ENCODE measurements around the gene APOL6.

DNA sequence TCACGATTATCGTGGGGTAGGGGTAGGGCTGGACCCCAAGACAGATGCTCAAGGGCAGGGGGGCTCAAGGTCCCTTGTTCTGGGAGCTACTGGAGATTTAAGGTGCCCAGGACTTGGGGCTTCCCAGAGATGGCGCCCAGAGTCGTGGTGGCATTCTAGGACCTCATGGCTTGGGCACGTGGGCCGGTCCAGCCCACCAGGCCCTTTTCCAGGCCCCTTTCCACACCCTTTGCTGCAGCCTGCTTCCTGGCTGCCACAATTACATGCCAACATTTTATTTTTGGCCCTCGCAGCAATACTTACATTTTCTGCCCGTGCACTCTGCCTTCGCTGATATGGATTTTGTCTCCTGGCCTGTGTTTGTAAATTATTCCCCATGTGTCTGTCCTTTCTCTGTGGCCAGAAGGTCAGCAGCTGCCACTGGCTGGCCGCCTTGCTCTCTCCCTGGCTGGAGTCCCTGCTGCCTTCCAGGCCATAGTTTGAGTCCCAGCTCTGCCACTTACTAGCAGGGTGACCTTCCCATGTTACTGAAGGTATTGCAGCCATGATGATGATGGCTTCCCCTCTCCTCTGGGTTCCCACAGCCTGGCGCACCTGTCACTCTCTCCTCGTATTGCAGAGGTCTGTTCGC lies 42.3 kb upstream of the APOL6 start:
- TF ChIP-seq, protein P1, sequence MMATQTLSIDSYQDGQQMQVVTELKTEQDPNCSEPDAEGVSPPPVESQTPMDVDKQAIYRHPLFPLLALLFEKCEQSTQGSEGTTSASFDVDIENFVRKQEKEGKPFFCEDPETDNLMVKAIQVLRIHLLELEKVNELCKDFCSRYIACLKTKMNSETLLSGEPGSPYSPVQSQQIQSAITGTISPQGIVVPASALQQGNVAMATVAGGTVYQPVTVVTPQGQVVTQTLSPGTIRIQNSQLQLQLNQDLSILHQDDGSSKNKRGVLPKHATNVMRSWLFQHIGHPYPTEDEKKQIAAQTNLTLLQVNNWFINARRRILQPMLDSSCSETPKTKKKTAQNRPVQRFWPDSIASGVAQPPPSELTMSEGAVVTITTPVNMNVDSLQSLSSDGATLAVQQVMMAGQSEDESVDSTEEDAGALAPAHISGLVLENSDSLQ (IDR thresholded peaks at IDR 0.05): no peak
- TF ChIP-seq FOXK2 (IDR thresholded peaks at IDR 0.05): no peak
- TF ChIP-seq ARNT (IDR thresholded peaks at IDR 0.05): no peak
- TF ChIP-seq L3MBTL2 (conservative IDR thresholded peaks at IDR 0.05): no peak
- no peak for TF ChIP-seq HDGF (IDR thresholded peaks at IDR 0.05; ENCODE audit: borderline replicate concordance)
- no peak for TF ChIP-seq SUZ12 (IDR thresholded peaks at IDR 0.05)
- TF ChIP-seq FOXM1 (IDR thresholded peaks at IDR 0.05; ENCODE audit: borderline replicate concordance): no peak
- no peak for TF ChIP-seq ZNF384 (IDR thresholded peaks at IDR 0.05)
- no peak for TF ChIP-seq ELF4 (IDR thresholded peaks at IDR 0.05)
- TF ChIP-seq BHLHE40 (IDR thresholded peaks at IDR 0.05; ENCODE audit: borderline replicate concordance): no peak
- no peak for TF ChIP-seq SP1 (IDR thresholded peaks at IDR 0.05)
- TF ChIP-seq TARDBP (IDR thresholded peaks at IDR 0.05): no peak
- no peak for TF ChIP-seq NFRKB (IDR thresholded peaks at IDR 0.05)
